Activated CD8-positive, alpha-beta memory T cell treated with anti-CD3 and anti-CD28 coated beads, Interleukin-2, amount 50 U/mL, for 4 hours (primary cell): Measurements from ENCODE around the gene CR1.
"Not testable (repeated sequence)": the region's sequence is repeated elsewhere in the genome, so short reads cannot be mapped to it uniquely, and the experiment has no call there.

Experiments used
- DNase-seq: peaks from one replicate; pipeline ENCODE4 v3.0.0-alpha.2; 2020

CR1 gene

DNA sequence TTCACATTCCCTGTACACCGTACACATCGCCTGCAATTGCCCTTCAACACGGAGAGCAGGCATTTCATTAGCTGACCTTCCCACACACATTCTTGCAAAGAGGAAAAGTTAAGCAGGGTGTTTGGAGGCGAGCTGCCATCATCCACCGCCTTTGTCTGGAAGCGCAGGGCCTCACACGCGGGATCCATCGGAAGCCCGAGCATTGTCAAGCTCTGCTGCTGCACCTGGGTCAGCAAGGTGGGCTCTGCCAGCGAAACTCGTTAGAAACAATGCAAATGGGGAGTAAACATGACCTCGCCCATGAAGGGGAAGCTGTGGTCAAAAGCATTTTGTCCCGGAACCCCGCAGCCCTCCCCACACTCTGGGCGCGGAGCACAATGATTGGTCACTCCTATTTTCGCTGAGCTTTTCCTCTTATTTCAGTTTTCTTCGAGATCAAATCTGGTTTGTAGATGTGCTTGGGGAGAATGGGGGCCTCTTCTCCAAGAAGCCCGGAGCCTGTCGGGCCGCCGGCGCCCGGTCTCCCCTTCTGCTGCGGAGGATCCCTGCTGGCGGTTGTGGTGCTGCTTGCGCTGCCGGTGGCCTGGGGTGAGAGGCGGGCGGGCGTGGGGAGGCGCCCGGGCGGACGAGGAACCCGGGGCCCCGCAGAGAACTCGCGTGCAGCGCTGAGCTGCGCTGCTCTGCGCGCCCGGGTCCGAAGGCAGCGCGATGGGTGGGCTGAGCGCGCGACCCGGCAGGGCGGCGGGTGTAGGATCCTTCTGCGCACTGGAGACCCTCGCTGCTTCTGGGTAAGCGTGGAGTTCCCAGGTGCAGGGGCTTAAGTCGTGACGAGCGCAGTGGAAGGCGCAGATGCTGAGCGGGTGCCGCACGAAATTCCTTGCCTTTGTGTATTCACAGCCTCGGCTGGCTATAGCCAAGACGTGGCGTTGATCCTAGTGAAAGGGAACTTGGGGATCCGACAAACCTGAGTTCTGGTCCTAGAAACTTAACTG is at the start of gene CR1:
Gene CR1 (plus strand): TSS at position 357 of the 992 bp plus-strand sequence. CDS start 111 bp downstream, at position 468.
- peak; percentile 44 for DNase-seq

DNA sequence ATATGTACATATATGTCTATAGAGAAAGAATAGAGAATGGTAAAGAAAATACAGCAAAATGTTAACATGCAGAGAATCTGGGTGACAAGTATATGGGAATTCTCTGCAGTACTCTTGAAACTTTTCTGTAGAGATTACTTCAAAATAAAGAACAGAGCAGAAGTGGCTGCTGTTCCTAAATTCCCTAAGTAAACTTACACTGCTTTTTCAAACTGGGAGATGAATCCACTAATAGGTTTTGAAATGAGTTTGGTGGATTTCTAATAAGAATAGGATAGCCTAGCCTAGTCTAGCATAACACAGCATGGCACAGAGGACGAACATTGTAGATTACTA is 42.3 kb upstream of the CR1 start:
- DNase-seq = no peak

DNA sequence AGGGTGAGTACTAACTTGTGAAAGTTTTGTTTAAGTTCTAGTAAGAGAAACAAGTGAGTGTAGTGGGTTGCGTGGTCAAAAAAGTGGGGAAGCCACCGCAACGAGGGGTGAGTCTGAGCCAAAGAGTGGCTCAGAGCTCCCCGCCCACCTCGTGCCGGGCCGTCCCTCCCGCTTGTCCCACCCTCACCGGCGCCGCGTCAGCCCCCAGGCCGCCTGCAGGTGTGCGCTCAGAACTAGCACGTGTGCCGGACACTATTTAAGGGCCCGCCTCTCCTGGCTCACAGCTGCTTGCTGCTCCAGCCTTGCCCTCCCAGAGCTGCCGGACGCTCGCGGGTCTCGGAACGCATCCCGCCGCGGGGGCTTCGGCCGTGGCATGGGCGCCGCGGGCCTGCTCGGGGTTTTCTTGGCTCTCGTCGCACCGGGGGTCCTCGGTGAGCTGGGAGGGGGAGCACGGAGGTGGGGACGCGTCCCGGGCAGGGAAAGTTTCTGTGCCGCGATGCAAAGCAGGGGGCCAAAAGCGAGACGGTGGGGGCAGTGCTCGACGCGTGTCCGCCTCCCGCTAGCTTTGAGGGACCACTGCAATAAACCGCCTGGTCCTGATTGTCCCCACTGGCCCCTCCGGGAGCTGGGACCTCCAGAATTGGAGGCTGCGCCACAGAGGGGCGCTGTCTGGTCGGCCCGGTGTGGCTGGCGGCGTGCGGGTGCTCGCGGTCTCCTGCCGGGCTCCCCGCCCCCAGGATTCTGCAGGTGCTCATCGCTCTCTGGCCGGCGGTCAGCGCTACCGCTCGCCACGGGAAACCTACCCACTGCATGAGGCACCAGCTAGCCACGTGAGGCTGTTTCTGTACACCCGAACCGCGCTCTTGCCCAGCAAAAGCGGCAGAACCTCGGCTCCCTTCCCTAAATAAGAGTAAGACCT is 41.7 kb upstream of the CR1 start, which contains the start of gene CR2:
Gene CR2 (plus strand): TSS at position 283 of the 919 bp plus-strand sequence. CDS start 91 bp downstream, at position 374.
- DNase-seq = peak; percentile 63

DNA sequence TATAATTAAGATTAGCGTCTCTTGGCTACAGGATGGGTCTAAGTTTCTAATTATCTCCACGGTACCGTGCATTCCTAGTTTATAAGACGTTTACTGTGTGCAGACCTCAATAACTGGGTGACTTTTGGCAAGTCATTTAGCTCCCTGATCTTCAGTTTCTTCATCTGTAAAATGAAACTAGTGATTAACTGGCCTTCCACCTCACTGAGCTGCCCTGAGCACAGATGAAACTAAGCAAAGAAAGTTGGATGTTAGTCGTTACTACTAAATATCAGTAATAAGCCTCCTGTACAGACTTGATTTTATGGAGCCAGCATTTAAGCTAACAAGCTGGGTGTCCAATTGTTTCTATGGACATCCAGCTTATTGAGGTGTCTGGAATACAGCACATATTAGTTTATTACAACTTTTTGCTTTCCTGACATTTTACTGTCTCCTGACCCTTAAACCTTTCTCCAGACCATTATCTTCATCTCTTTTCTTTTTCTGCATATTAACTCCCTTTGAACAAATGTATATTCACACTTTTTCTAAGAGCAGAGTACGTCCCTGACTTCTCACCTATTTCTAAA is 40.7 kb upstream of the CR1 start:
- no peak for DNase-seq

DNA sequence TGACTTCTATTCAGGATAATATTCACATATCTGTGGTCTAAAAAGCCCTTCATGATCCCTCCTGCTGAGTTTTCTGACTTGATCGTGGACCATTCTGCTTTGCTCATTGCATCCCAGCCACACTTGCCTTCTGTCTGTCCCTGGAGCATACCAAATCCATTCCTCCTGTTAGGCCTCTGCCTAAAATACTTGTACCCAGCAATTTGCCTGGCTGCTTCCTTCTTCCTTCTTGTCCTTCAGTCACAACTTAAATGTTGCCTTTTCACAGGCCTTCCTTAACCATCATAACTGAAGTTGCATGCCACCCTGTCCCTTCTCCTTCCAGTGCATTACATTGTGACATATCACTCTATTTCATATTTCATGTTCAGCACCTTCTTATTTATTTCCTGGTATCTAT is 37.5 kb upstream of the CR1 start:
- DNase-seq = no peak

DNA sequence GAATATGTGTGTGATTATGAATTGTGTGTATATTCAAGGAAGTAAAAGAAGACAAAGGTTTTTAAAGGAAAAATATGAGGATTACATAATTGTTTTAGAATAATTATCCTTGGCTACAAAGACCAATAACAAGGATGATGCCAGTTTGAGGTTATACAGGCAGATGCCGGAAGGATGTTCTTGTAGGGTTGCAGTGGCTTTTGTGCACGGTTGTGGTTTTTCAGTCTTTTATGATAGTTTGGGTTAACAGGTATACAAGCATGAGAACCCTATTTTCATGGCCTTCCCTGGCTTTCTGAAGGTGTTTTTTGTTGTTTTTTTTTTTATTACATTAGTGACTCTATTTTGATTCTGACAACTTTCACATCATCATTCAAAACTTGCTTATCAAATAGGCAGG is 36.9 kb upstream of the CR1 start:
- no peak for DNase-seq

DNA sequence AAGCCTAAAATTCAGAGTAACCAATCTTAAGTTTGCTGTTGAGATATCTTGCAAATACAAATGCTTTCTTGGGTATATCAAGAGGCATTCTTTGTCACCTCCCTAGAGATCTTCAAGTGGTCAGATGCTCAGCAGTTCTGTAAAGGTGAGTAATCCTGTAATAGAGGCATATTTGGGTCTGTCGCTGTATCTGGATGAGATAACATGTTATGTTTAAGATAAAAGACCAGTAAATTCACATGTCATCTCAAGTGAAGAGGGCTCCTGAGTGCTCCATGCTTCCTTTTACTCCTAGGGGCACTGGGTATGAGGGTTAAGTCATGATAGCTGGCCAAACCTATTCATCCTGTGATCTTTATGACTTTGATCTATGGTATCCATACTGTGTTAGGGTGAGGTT is 34.3 kb upstream of the CR1 start:
- DNase-seq = no peak

DNA sequence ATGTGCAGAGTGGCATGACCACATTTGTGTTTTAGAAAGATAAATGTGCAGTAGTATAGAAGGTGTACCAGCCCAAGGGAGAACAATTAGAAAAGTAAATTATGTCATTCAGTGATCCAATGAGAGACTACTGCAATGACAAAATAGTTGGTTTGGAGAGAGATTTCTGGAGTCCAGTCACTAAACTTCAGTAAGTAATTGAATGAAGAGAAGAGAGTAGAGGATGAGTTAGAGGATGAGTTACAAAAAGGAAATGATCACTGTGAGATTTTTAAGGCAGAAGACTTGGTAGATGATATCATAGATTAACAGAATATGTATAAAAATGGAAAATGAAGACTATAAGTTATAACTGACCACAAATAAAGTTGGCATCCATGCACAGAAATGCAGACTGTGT is 33.4 kb upstream of the CR1 start:
- DNase-seq = no peak

DNA sequence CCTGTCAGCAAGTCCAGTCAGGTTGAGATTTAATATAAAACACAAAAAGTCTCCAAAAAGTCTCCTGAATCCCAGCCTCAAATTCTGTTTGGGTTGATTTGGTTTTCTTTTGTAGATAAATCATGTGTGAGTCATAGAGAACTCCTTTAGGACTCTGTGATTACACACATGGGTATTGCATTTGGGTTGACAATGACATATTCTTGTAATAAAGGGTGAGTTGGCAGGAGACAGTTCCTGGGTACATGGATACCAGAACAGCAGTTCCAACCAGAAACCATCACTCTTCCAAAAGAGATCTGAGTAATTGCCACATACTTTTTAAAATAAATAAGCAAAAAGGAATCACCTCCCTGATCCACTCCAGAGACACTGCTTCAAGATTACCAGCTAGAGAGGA is 32.9 kb upstream of the CR1 start:
- DNase-seq = no peak

DNA sequence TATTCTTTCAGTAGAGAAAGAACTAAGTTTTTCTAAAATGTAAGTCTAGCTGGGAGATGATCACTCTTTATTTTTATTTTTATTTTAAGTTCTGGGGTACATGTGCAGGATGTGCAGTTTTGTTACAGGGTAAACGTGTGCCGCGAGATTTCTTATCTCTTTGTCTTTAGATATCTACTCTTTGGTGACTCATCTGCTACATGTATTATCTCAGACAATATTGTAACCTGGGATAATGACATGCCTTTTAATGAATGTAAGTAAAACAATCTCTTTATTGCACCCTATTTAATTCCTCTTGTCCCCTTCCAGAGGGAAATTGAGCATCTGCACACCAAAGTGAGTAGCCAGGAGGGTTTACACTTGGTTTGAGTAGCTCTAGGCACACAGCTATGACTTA is 32.4 kb upstream of the CR1 start:
- DNase-seq = no peak

DNA sequence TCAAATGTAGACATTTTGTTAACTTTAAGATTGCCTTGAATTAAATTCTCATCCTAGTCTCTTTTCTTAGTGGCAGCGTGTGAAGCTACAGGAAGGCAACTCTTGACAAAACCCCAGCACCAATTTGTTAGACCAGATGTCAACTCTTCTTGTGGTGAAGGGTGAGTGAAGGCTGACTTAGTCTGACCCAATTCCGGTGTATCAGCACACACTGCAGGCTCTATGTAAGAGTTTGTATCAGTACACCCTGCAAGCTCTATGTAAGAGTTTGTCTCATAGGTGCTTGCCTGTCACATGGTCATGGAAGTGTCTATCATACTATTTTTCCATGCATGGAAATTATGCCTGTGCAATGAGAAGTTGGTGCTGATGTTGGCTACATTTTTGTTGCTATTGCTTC is 25.0 kb upstream of the CR1 start:
- peak; percentile 16 for DNase-seq

DNA sequence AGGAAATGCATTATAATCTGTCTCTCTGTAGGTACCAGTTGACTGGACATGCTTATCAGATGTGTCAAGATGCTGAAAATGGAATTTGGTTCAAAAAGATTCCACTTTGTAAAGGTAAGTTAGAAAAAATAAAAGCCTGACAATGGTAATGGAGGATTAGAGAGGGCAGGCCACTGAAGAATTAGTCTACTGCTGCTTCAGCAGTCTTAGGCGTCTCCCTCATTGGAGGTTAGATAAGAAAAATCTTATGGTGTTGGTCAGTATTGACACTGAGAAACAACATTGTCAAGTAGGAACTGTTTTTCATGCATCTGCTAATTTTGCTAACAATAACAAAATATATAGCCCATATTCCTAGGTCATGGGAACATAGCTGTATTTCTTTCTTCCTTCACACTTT is 21.7 kb upstream of the CR1 start:
- DNase-seq = no peak

DNA sequence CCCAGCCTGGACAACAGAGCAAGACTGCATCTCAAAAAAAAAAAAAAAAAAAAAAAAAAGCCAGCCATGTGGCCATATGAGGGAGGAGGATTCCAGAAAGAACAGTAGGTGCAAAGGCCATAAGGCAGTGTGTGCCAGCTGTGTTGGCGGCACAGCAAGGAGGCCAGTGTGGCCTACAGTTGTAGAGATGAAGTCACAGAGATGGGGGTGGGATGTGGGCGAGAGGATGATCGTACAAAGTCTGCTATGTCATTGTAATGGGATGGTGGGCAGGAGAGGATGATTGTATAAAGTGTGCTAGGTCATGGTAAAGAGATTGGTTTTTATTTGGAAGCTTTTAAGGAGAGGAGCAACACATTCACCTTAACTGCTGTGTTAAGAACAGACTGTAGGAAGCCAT is 9.8 kb upstream of the CR1 start:
- DNase-seq = no peak

DNA sequence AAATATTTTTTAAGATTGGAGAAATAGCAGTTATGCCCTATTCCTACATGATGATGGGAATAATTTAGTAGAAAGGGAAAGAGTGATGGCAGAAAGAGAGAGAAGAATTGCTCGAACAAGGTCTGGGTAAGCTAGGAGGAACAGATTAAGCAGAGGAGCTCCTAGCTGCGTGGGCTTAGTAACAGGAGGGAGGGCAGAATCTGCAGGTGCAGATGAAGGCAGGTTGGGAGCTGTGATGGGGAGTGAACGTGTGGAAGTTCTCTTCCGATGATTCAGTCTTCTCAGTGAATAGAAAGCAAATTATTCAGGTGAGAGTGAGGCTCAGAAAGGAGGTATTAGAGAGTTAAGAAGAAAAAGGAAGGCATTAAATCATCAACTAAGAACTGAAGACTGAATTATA is 8.3 kb upstream of the CR1 start:
- DNase-seq = no peak

DNA sequence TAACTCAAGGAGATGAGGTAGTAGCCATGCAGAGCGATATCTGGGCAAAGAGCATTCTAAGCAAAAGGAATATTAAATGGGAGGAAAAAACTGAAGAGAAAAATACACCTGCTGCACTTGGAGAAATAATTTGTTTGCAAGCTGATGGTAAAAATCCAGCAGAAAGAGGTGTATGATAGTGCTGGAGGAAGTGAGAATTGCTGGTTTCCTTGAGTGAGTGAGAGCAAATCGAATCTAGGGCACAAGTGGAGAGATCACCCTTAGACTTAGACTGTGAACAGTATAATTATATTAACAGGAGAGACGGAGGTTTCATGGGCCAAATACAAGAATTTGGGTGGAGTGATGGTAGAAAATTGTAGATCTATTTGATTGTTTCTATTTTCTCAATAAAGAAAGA is 2.7 kb upstream of the CR1 start:
- no peak for DNase-seq

DNA sequence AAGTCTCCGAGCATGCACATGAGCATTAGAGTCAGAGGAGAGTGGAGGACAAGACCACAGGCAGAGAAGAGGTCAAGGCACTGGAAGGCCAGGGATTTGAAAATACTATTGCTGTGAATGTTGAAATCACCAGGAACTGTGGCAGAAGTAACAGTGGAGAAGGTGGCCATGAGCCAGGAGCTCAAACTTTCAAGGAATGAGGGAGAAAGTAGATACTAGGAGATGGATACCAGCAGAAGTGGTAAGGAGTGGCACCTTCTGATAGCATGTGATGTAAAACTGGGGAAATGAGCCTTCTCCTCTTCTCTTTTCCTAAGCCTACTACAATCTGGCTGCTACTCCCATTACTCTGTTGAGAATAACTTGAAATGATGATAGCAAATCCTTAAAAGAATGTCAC is 1.8 kb upstream of the CR1 start:
- DNase-seq = no peak

DNA sequence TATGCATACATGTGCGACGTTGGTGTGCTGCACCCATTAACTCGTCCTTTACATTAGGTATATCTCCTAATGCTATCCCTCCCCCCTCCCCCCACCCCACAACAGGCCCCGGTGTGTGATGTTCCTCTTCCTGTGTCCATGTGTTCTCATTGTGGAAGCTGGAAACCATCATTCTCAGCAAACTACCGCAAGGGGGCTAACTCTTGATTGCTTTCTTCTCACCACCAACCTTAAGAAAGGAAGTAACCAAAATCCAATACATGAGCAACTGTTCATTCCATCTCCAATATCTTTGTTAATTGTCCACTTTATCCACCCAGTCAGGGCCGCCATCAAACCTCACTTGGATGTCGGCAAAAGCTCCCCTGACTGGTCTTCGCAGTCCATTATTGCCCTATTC is 676 bp upstream of the CR1 start:
- not testable (repeated sequence) for DNase-seq

DNA sequence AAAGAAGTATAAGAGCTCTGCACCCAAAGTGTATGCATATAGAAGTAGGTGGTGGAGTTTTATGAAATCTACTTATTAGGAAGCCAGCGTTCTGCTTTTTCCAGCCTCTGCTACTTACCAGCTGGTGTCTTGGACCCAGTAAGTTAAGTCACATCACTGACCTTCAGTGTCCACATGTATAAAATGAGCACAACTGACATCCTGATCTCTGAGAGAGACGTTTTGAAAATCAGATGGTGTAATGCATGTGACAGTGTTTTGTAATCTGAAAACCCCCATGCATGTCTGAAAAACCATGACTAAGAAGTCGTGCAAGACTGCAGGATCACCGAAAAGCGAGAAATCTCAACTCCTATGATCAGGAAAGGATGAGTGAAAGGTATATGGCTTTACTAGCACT is 2.0 kb downstream of the CR1 start:
- no peak for DNase-seq

DNA sequence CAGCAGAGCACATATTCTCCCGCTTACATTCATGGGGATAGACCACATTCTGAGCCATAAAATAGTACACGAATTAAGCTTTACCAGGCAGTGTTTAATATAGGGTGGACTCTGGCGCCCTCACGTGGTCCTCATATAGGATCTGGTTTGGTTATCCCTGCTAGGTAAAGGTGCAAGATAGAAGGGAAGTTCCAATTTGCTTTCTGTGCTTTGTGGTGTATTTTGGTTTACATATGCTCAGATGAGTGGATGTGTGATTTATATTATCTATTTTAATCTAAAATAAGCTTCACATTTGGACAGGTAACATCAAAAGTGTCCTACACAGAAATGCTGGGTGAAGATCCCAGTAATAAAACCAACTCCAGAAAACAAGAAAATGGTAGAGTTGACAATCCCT is 3.6 kb downstream of the CR1 start:
- peak; percentile 68 for DNase-seq

DNA sequence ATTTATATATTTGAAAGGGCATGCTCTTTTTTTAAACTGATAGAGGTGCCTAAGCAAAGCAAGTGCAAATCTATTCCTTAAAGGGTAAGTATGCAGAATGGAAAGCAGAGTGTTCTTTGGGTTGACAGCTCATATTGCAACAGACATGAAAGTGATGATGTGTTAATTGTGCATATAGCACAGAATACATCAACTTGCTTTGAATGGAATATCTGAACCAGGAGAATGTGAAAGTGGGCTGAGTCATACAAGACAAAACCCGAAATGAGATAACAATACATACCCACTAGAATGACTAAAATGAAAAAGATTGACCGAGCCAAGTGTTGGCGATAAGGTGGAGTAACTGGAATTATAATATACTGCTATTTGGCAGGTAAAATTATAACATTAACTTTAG is 4.3 kb downstream of the CR1 start:
- DNase-seq = no peak

DNA sequence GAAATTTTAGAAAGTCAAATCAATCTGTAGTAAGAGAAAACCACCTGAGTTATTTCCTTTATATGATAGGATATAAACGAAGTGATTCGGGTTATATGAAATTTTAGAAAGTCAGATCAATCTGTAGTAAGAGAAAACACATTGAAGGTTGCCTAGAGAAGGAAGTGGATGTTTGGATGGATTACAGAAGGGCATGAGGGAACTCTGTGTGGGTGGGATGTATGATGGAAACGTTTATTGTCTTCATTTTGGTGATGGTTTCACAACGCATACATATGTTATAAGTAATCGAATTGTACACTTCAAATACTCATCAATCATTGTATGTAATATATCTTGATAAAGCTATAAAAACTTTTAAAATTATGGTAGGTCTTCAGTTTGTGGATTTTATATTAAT is 5.1 kb downstream of the CR1 start:
- DNase-seq = no peak

DNA sequence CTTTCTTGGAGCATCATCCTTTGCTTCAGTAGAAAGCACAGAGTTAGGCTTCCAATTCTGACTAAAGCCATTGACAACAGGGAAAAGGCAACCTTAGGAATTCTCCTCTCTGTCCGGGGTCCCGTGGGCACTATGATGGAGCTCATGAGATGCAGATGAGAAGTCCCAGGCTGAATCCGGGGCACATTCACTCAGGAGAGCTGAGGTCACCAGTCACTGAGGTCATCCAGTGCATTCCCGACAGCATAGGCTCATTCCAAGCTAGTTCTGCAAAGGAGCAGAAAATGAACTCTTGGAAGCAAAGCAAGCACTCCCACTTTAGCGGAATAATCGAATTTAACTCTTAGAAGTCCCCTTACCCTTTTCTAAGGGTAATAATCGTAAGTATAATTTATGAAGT is 6.8 kb downstream of the CR1 start:
- DNase-seq = no peak

DNA sequence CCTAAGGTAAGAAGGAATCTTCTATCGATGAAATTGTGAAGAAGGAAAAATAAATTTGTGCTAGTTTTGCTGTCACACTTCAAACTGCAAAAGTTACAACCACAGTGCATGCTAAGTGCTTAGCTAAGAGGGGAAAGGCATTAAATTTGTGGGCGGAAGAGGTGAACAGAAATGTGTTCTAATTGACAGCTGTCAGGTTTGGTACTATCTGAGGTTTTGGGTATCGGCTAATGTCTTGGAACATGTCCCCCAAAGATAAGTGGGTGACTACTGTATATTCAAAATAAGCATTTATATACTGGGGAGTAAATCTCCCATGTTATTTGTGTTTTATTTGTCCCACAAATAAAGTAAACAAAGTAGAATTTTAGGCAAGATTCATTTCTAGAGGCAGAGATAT is 8.0 kb downstream of the CR1 start:
- no peak for DNase-seq

DNA sequence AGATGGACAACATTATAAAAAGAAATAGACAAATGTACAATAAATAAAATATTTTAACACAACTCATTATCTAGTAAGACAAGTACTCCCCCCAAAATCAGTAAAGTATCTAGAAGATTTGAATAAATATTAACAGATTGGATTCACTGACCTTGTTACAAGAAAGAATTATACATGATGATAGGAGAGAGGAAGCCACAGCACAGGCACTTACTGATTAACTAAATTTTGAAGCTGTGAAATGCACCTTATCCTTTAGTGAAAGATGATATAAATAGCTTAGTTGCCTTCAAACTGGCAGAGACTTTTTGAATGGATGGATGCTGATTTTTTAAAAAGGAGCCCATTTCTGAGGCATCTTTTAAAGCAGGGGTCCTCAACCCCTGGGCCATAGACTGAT is 8.5 kb downstream of the CR1 start:
- no peak for DNase-seq
